NCI-H2196 (cell line): ENCODE results near the gene NRP1.
"Not testable (repeated sequence)": the region's sequence is repeated elsewhere in the genome, so short reads cannot be mapped to it uniquely, and the experiment has no call there.

Experiments
- DNase-seq: peaks from one replicate; lab custom pipeline; 2025; ENCODE audit not compliant: unreplicated experiment; lab: John Stamatoyannopoulos, UW

Gene NRP1

GRCh38 chr10:33325929-33326328 is 8.5 kb downstream of the NRP1 start:
- no peak for DNase-seq

DNA sequence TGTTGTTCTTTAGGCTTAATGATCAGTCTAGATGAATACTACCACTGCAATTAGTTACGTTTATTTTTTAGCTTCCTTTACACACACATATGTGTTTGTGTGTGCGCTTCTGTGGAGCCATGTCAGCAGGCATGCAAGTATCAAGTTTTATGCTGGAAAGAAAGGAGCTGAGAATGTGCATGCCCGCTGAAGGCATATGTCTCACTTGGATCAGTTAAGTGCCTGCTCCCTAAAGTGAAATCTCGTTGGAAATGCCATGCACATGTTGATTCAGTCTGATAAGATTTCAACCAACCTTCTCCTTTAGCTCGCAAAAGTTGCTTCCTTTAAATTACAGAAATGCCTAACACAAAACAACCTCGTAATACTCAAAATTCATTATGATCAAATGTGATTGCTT is 10.7 kb downstream of the NRP1 start:
- no peak for DNase-seq

- no peak for DNase-seq
These were observed 13.0 kb downstream of the NRP1 start for GRCh38 chr10:33321516-33321915.

DNA sequence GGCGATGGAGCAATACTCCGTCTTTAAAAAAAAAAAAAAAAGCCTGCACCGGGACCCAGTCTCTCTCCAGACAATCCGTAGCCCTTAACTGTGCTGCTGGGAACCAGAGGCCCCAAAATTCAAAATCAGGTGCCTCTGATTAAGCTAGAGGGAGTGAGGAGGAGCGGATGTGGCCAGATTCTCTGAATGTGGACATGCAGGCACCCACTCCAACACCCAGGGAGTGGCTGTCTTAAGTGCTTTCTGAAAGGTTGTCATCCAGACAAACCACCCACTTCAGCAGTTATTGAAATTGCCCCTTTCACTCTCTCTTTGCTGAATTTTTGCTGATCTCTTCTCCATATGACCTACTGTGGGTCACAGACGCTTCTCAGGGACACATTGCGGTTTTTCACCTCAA is 14.2 kb downstream of the NRP1 start:
- DNase-seq: no peak

DNA sequence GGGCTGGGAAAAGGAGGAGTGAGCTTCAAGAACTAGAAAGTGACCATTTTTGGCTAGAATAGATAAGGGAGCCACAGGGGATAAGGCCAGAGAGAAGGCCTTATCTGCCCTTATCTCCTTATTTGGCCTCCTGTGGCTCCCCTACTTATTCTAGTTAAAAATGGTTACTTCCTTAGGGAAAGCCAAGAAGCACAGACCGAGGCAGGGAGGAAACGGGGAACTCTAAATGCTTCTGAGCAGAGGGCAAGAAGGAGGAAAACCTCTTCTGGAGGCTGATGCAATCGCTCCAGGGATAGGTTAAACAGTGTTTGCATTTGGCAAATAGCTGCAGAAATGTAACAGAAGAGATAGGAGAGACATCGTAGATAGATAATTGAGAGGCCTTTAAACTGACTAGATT is 18.6 kb downstream of the NRP1 start:
- DNase-seq: no peak

DNA sequence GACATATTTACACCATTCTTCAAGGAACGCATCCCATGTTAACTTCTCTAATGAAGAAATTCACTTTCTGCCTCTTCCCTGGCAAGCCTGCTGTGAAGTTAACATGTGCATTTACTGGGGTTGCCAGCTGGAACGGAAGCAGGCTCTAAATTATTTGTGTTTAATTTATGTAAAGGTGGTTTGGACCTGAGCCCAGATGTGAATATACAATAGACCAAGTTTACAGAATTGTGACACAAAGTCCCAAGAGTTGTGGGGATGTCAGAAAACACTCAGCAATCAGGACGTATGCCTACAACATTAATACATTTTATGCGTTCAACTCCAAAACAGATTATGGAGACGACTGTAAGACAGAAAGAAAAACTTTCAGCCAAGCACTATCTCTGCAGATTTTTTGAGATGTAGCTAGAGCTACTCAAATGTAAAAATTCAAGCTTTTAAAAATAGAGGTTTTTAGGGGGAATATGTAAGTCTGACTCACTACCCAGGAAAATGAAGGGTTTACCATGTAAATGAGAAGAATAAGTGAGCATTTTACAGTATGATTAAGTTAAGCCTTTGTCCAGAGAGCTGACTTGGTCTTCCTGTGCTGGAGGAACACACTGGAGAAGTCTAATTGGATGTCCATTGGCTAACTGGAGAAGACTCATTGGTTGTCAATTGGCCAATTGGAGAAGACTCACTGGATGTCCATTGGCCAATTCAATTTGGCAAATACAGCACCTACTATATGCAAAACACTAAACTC is 19.5 kb downstream of the NRP1 start:
- DNase-seq: no peak

GRCh38 chr10:33311640-33312039 is 22.8 kb downstream of the NRP1 start:
- no peak for DNase-seq

- DNase-seq: no peak
These were observed 23.6 kb downstream of the NRP1 start for GRCh38 chr10:33310853-33311252.

GRCh38 chr10:33309406-33309805 is 25.1 kb downstream of the NRP1 start:
- DNase-seq: no peak

GRCh38 chr10:33307835-33308234 is 26.6 kb downstream of the NRP1 start:
- DNase-seq: no peak

- DNase-seq: no peak
These were observed 27.6 kb downstream of the NRP1 start for GRCh38 chr10:33306701-33307519.

- DNase-seq: no peak
These were observed 28.3 kb downstream of the NRP1 start for GRCh38 chr10:33306126-33306525.

GRCh38 chr10:33304423-33305225 is 29.8 kb downstream of the NRP1 start:
- no peak for DNase-seq

DNA sequence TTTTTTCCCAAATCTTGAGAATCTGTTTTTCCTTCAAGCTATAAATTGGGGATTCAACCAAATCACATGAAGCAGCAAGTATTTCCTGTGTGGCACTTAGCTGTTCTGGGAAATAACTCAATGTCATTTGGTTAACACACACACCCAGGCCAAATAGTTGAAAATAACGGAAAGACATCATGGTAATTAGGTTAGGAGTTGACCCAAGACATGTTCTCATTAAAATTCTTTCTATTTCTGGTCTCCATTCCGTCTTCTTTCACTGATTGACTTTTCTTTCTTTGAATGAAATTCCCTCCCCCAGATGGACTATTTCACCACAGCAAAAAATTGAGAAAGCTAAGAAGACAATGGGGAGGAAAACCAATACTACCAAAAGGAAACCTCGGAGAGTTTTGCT is 30.5 kb downstream of the NRP1 start:
- no peak for DNase-seq

DNA sequence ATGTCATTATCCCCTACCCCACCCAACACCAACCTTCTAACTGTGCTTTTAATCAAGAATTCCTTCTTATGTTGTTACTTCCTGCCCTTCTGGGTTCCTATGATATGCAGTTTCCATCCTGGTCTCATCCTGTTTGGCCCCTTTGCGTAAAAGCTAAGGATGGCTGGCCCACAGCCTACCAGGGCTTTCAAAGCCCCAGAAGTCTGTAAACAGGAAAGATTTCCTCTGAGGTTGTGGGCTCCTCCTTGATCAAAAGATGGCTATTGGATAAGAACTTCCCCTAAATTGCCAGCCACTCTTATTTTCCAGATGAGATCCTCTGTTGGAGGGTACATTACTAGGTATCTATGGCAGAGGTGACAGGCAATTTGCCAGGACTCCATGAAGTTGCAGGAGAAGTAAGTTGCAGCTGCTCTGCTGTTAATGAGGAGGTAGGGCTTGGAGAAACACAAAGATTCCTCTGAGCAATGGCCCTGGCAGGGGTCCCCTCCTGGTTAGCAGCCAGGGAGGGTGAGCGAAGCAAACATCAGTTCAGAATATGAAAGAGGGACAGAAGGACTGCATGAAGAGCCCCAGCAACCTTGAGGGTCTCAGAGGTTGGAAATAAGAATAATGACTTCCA is 32.1 kb downstream of the NRP1 start:
- no peak for DNase-seq

- no peak for DNase-seq
These were observed 33.2 kb downstream of the NRP1 start for GRCh38 chr10:33301097-33301789.

DNA sequence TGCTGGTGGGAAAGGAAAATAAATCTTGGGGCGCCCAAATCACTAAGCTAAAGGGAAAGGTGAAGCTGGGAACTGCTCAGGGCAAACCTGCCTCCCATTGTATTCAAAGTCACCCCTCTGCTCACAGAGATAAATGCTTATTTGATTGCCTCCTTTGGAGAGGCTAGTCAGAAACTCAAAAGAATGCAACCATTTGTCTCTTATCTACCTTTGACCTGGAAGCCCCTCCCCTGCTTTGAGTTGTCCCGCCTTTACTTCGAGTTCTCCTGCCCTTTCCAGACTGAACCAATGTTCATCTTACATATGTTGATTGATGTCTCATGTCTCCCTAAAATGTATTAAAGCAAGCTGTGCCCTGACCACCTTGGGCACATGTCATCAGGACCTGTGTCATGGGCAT is 33.9 kb downstream of the NRP1 start:
- DNase-seq: not testable (repeated sequence)

DNA sequence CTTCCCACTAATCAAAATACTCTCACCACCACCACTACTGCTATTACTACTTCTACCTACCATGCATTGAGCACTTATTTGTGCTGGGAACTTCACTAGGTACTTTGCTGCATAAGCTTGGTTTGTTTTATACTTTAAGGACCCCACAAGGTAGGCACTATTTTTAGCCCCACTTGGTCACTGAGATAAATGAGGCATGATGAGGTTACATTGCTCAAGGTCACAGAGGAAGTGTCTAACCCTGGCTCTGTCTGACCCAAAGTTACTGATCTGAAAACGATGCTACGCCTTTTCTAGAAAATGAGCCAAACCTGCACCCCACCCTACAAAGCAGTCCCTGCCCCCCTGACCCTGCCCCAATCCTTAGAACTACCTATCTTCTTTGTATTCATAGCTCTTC is 35.6 kb downstream of the NRP1 start:
- no peak for DNase-seq

DNA sequence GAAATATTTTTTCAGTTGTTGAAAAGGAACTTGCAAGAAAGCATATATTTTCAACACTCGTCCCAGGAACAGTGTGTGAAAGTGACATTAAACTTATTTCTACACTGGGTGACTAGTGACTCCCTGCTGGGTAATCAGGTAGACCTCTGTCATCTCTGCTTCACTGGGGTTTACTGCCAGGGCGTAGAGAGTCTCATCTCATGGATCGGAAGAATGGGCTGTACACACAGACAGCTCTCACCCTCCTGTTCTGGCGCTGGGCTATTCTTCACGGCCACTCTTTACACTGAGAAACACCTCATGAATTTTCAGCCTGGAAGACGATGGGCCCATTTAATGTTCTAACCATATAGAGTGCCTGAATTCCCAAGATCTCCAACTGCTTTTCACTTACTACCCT is 36.4 kb downstream of the NRP1 start:
- DNase-seq: no peak

GRCh38 chr10:33295851-33296250 is 38.6 kb downstream of the NRP1 start:
- no peak for DNase-seq
